Peyer's patch (tissue), 4 donors: ENCODE data around the gene STUM. TPM values are rescaled to one million over a fixed set of nuclear protein-coding genes. Genes with fewer than 3 reads are reported as not detected.
A peak's percentile ranks its signal among the peaks of the same experiment; 100 is the strongest.

Experiments used
- DNase-seq, 3 donors: peaks; one replicate each; pipeline ENCODE4 v3.0.0-alpha.2; 2017 to 2019
- H3K27ac ChIP-seq, 4 donors: fragments of 200-600 bp; sonication (generic); one replicate each; pipeline ENCODE4 v1.5.1; 2016 to 2019
- H3K27me3 ChIP-seq, 2 donors: fragments of 200-600 bp; sonication (generic); one replicate each; pipeline ENCODE4 v1.5.1; 2019
- H3K36me3 ChIP-seq, 3 donors: fragments of 200-600 bp; sonication (generic); one replicate each; pipeline ENCODE4 v1.5.1; 2016 to 2019
- H3K4me1 ChIP-seq, 4 donors: fragments of 200-600 bp; sonication (generic); one replicate each; pipeline ENCODE4 v1.5.1; 2016 to 2019
- H3K4me3 ChIP-seq, 4 donors: fragments of 200-600 bp; sonication (generic); 1 replicate in 3 of 4; 2 replicates in 1 of 4; pipeline ENCODE4 v1.5.1; 2016 to 2019; ENCODE audit warnings: mild to moderate bottlenecking in 1 of 4
- H3K9me3 ChIP-seq, 4 donors: fragments of 200-600 bp; sonication (generic); one replicate each; pipeline ENCODE4 v1.5.1; 2016 to 2019; ENCODE audit warnings: mild to moderate bottlenecking in 1 of 4
- POLR2A ChIP-seq, 2 donors: fragments of 450-650 bp; IDR thresholded peaks; one replicate each; pipeline ENCODE4 v1.5.1; 2017; ENCODE audit warnings: antibody characterized with exemption in 2 of 2, mild to moderate bottlenecking in 2 of 2, moderate library complexity in 2 of 2
- total RNA-seq, 4 donors: library from RNA; depleted of rRNA; stranded (reverse); fragments of >200 nt; gene quantifications; one replicate each; pipeline ENCODE4 v1.1.0, GENCODE V29; 2016
- TF ChIP-seq, protein P1 (sequence below), 6 experiments: fragments of 450-650 bp in 4 of 6; fragments of 200-600 bp in 2 of 6; sonication (generic) in 1 of 6; IDR thresholded peaks; one replicate each; pipeline ENCODE4 v1.5.1; 2017 to 2019; ENCODE audit warnings: antibody characterized with exemption in 6 of 6, mild to moderate bottlenecking in 3 of 6, moderate library complexity in 1 of 6

The STUM gene
- total RNA-seq, 4 donors from 2014 or later: 1.4 to 4.6 (median 2.9) TPM

DNA sequence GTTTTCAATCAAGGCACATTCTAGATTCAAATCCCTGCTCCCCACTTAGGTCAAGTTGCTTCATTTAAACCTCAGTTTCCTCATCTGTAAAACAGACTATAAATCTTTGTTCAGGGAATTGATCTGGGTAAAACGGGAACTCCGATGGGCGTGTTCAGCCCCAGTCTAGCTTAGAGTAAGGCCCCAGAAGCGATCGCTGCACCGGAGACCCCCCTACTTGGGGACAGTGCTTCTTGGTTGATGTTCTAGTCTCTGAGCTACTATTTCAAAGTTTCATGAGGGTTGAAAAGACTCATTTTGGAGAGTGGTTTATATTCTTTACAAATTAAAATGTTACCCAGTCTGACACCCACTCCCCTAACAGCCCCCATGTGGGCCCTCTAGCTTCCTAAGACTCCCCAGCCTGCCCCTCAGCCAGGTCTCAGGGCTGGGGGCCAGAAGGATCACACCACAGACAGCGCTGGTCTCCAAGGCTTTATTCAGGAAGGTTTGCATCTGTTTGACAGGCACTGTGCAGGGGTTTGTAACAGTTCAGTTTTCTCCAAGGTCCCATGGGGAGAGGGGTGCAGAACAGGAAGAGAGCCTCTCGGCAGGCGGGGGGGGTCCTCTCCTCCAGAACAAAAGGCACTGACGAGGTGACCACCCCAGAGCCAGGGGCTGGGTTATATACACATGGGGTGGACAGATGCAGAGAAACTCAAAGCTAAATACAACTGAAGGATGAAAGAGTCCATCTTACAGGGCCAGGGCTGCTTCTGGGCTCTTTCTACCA, 82.9 kb downstream of the STUM start:
- TF ChIP-seq, protein P1, sequence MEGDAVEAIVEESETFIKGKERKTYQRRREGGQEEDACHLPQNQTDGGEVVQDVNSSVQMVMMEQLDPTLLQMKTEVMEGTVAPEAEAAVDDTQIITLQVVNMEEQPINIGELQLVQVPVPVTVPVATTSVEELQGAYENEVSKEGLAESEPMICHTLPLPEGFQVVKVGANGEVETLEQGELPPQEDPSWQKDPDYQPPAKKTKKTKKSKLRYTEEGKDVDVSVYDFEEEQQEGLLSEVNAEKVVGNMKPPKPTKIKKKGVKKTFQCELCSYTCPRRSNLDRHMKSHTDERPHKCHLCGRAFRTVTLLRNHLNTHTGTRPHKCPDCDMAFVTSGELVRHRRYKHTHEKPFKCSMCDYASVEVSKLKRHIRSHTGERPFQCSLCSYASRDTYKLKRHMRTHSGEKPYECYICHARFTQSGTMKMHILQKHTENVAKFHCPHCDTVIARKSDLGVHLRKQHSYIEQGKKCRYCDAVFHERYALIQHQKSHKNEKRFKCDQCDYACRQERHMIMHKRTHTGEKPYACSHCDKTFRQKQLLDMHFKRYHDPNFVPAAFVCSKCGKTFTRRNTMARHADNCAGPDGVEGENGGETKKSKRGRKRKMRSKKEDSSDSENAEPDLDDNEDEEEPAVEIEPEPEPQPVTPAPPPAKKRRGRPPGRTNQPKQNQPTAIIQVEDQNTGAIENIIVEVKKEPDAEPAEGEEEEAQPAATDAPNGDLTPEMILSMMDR (IDR thresholded peaks at IDR 0.05): no peak
- no peak for TF ChIP-seq POLR2A (IDR thresholded peaks at IDR 0.05)

DNA sequence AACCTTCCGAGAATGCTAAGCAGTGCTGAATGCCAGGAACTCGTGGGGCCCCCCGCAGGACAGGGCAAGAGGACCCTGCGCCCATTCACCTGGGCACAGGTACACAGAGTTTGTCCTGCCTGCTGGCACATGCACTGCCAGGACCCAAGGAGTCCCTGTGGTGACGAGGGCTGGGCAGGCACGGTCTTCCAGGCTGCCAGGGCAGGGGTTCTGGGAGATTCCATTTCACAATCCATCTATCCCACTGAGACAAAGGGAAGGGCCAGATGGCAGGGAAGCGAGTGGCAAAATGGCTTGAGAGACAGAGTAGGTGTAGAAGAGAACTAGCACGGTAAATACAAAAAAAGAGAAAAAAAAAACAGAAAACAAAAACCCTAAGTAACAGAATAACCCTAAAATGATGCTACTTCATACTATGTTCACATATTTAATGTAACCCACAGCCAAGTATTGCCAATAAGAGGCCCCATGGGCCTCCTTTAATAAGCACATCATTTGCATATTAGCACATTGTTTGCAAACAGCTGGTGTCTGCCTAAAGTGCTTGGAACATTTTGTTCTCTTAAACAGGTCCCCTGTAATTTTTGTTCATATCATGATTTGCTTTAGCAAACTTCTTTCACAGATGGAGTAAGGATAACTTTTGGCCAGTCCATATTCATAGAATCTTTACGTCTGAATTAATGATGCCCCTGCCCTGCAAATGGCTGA, 83.8 kb downstream of the STUM start:
- no peak overlapping the region for H3K4me3 ChIP-seq
- no peaks in the 10 kb centered on the region for H3K27me3 ChIP-seq
- peak overlapping the region; percentile 0 to 85 (median 63) for H3K27ac ChIP-seq
- DNase-seq: peak; percentile 30 to 49 (median 38)
- H3K9me3 ChIP-seq: no peaks in the 10 kb centered on the region
- peaks cover 0 to 30% (median 24%) of the 10 kb centered on the region in 4 donors for H3K4me1 ChIP-seq
- no peak for TF ChIP-seq POLR2A (IDR thresholded peaks at IDR 0.05)
- TF ChIP-seq, protein P1 (IDR thresholded peaks at IDR 0.05): no peak
- H3K36me3 ChIP-seq: peaks cover 0 to 25% (median 0%) of the 10 kb centered on the region in 3 donors

More for the DNA sequence above, 82.9 kb downstream of the STUM start:
- DNase-seq: peak; percentile 8 to 45 (median 15)
- Histone ChIP-seq H3K4me3 (peak overlapping the region in 1 of 4 donors; percentile 3), H3K27ac (peak overlapping the region in 3 of 4 donors; percentile 43 to 85 (median 82)), H3K27me3 (no peaks in the 10 kb centered on the region), H3K36me3 (peaks cover 0 to 15% (median 0%) of the 10 kb centered on the region in 3 donors), H3K4me1 (peaks cover 5 to 30% (median 25%) of the 10 kb centered on the region in 4 donors), H3K9me3 (no peaks in the 10 kb centered on the region)

DNA sequence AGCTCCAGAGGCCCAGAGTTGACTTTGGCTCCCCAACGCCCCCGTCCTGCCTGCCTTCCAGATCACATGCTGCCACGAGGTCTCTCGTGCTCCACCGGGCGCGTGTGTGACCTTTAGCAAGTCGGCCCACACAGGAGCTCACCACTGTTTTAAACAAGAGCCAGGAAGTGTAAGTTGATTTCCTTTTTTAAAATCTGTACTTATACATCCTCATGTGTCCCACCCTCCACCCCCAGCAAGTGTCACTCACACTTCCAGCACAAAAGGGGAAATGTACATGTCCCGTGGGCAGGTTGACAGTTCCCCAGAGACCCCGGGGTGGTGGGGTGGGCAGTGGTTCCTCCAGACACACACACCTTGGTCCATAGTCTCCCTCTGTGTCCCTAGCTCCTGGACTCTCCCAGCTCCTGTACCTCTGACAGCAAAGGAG, 84.4 kb downstream of the STUM start:
- Histone ChIP-seq H3K4me3 (no peak overlapping the region), H3K27ac (peak overlapping the region; percentile 0 to 85 (median 56)), H3K4me1 (peaks cover 0 to 30% (median 25%) of the 10 kb centered on the region in 4 donors), H3K9me3 (no peaks in the 10 kb centered on the region), H3K27me3 (no peaks in the 10 kb centered on the region), H3K36me3 (peaks cover 0 to 28% (median 0%) of the 10 kb centered on the region in 3 donors)
- peak; percentile 40 to 86 (median 85) for DNase-seq
- no peak for TF ChIP-seq POLR2A (IDR thresholded peaks at IDR 0.05)
- TF ChIP-seq, protein P1 (IDR thresholded peaks at IDR 0.05): no peak

DNA sequence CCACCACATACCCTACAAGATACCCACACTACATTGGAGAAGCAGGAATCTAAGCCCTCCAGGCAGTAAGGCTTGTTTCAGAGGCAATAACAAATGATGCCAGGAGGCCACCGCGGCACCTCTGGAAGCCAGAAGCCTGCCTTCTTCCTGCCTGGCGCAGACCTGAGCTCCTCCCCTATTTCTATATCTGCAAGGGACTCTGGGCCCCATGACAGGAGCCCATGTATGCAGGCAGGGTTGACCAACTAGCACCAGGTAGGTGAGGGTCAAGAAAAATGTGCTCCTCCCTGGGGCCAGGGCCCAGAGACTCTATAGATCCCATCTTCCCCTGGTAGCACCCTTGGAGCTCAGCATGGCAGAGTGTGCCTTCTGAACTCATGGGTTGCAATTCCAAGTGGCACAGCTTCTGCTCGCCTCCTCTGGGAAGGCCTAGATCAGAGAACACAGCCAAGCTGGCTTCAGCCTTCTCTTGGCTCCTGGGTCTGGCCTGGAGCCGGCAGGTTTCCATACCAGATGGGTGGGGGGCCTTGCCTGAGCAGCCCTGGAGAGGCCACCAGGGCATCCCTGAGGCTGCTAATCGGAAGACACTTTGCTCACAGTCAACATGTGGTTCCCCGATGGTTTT, 85.1 kb downstream of the STUM start:
- H3K4me3 ChIP-seq: no peak overlapping the region
- peaks cover 0 to 30% (median 28%) of the 10 kb centered on the region in 4 donors for H3K4me1 ChIP-seq
- H3K27ac ChIP-seq: peak overlapping the region; percentile 31 to 85 (median 62)
- no peaks in the 10 kb centered on the region for H3K9me3 ChIP-seq
- peaks cover 0 to 32% (median 0%) of the 10 kb centered on the region in 3 donors for H3K36me3 ChIP-seq
- TF ChIP-seq POLR2A (IDR thresholded peaks at IDR 0.05): no peak
- TF ChIP-seq, protein P1 (IDR thresholded peaks at IDR 0.05): no peak
- DNase-seq: peak; percentile 26 to 49 (median 30)
- H3K27me3 ChIP-seq: no peaks in the 10 kb centered on the region

DNA sequence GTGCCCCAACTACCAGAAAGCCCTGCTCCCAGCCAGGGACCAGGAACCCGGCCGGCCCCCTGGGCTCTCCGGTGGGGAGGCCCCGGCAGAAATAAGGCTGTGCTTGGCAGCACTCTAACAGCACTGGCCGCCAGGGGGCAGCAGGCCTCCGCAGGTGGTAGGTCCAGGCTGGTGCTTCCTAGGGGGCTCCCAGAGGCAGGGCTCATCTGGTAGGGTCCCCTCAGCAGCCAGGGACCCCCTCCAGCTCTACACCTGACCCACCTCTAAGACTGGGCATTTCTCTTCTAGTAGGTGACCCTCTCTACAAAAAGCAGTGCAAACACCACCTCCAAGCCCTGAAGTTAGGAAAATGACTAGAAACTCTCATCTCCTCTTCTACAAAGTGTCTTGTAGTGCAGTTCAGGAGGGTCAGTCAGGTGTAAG, 85.6 kb downstream of the STUM start:
- Histone ChIP-seq H3K27ac (peak overlapping the region; percentile 31 to 85 (median 62)), H3K36me3 (peaks cover 0 to 37% (median 0%) of the 10 kb centered on the region in 3 donors)

More for the DNA sequence above, 85.6 kb downstream of the STUM start:
- TF ChIP-seq, protein P1 (IDR thresholded peaks at IDR 0.05): peak; percentile 88 to 94 (median 90)
- no peak for TF ChIP-seq POLR2A (IDR thresholded peaks at IDR 0.05)
- peak; percentile 86 to 94 (median 91) for DNase-seq
- Histone ChIP-seq H3K4me3 (no peak overlapping the region), H3K27me3 (no peaks in the 10 kb centered on the region), H3K9me3 (no peaks in the 10 kb centered on the region), H3K4me1 (peaks cover 0 to 30% (median 28%) of the 10 kb centered on the region in 4 donors)
